Measurements from ENCODE around the gene CNKSR1.

Gene CNKSR1

GRCh38 chr1:26177182-26177684 lies at the start of gene CNKSR1:
CNKSR1 (plus strand) TSS chr1:26177491; CDS start chr1:26177548, 57 bp downstream.
- peak; percentile 82 for DNase-seq

GRCh38 chr1:26129778-26130177 lies 47.5 kb upstream of the CNKSR1 start:
- DNase-seq, result no peak

- DNase-seq, result no peak
These were observed 46.6 kb upstream of the CNKSR1 start for GRCh38 chr1:26130695-26131094.

- no peak for DNase-seq
These were observed 45.0 kb upstream of the CNKSR1 start for GRCh38 chr1:26132128-26132833.

DNA sequence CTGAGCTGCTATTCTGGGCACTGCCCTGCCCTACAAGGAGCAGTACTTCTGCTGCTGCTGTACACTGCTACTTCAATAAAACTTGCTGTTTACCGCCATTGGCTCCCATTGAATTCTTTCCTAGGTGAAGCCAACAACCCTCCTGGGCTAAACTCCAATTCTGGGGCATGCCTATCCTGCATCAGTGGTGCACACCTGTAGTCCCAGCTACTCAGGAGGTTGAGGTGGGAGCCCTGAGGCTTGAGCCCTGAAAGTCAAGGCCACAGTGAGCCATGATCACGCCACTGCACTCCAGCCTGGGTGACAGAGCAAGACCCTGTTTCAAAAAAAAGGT lies 44.5 kb upstream of the CNKSR1 start:
- DNase-seq, result no peak

DNA sequence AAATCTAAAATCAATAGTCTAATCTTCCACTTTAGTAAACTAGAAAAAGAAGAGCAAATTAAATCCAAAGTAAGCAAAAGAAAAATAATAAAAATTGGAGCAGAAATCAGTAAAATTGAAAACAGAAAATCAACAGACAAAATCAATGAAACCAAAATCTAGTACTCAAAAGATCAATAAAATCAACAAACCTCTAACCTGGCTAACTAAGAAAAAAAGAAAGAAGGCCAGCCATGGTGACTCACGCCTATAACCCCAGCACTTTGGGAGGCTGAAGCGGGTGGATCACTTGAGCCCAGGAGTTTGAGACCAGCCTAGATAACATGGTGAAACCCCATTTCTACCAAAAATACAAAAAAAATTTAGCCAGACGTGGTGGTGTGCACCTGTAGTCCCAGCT lies 42.8 kb upstream of the CNKSR1 start:
- DNase-seq, result no peak

DNA sequence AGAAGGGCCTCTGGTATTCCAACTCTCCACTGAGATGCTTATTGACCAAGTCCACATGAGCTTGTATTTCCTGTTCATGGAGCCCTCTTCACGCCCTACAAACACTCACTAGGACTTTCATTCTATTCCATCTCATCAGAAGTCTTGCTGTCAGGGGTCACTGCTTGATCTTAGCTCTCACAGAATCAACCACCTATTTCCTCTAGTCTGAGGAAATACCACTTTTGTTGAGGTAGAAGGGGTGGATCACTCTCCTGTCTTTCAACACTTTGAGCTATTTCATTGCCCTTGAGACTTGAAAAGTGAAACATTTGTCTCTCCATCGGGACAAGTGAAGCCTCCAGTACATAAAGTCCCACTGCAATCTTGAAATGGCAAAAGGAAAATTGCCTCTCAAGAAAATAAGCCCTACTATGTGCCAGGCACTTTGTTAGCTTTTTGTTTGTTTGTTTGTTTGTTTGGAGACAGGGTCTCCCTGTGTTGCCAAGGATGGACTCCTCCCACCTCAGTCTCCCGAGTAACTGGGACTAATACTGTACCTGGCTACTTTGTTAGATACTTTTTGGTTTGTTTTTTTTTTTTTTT lies 38.2 kb upstream of the CNKSR1 start:
- DNase-seq, result peak; percentile 60

DNA sequence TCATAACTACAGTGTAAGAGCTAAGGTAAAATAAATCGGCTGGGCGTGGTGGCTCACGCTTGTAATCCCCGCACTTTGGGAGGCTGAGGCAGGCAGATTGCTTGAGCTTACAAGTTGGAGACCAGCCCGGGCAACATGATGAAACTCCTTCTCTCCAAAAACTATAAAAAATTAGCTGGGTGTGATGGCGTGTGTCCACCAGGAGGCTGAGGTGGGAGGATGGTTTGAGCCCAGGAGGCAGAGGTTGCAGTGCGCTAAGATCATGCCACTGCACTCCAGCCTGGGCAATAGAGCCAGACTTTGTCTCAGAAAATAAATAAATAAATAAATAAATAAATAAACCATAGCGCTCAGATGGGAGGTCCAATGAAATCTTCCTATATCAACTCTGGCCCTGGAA lies 35.1 kb upstream of the CNKSR1 start:
- no peak for DNase-seq

- peak; percentile 95 for DNase-seq
These were observed 32.0 kb upstream of the CNKSR1 start for GRCh38 chr1:26145041-26145959.

DNA sequence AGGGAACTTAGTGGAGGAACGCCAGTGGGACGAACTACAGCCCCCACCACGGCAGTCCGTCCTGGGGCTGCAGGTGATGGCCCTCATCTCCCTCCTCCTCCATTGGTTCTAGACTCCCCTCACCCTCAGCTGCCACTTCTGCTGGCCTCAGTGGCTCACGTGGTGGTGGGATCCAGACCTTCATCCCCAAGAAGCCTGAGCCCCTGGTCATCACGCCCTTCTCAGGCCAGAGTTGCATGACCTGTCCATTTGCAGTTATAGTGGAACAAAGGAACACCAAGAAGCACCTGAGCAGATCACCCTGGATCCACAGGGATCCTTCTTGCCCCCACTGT lies 31.4 kb upstream of the CNKSR1 start:
- no peak for DNase-seq

- DNase-seq, result no peak
These were observed 28.4 kb upstream of the CNKSR1 start for GRCh38 chr1:26148887-26149286.

- no peak for DNase-seq
These were observed 23.2 kb upstream of the CNKSR1 start for GRCh38 chr1:26153966-26154532.

GRCh38 chr1:26154750-26155149 lies 22.5 kb upstream of the CNKSR1 start:
- DNase-seq, result no peak

GRCh38 chr1:26155370-26156284 lies 21.7 kb upstream of the CNKSR1 start:
- no peak for DNase-seq

DNA sequence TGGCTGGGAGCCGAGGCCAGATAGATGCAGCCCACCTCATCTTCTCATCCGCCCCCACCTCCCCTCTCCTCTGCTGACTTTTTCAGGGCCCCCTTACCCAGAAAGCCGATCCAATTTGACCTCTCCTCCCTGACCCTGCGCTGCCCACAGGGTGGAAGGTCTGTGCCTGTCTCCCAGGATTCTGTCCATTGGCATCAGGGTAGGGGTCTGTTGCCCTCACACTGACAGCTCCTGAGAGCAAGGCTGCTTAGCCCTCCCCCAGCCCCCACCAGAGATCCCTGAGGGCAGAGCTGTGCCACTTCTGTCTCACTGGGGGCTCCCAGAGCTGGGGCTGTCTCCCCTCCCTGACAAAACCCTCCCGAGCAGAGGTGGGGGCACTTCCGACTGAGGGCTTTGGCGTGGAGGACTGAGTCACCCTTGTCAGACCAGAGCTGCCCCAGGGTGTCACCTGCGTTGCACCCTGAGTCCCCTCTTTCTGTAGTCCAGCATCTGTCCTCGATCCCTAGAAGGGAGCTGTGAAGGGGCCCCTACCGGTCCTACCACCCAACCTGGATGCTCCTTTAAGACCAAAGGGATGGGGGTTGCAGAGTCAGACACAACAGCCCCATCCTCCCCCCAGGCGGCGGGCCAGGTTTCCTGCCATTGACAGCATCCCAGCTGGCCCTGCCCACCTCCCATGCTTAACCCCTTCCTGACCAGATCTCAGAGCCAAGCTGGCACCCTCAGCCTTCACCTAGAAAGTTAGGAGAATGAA lies 20.8 kb upstream of the CNKSR1 start:
- DNase-seq, result peak; percentile 27

DNA sequence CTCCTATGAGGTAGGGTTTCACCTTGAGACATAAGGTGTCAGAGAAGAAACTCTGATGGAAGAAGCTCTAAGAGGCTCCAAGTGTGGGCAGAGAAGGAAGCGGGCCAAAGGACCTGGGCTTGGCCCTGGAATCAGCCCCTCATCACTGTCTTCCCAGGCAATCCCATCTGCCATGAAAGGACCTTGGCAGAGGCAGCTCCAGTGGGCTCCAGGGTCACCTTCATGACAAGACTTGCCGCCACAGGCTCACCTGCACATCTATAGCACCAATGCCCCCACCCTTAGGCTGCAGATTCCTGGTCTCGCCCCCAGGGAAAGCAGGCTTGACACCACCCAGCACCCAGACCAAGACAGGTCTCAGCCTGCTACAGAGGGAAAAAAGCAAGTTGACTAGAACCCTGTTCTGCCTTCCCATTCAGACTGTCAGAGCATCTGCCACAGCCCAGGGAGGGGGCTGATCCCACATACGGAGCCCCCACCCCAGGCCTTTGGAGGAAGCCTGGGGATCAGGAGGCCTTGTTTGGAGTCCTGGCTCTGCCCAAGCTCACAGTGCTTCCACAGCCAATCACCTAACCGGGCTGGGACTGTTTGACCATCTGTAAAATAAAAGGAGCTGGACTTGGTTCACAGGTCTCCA lies 18.9 kb upstream of the CNKSR1 start:
- no peak for DNase-seq

- no peak for DNase-seq
These were observed 18.2 kb upstream of the CNKSR1 start, which contains the start of gene FAM110D for GRCh38 chr1:26158908-26159742. FAM110D (plus strand) TSS chr1:26159079; CDS start chr1:26161292, 2,213 bp downstream.

DNA sequence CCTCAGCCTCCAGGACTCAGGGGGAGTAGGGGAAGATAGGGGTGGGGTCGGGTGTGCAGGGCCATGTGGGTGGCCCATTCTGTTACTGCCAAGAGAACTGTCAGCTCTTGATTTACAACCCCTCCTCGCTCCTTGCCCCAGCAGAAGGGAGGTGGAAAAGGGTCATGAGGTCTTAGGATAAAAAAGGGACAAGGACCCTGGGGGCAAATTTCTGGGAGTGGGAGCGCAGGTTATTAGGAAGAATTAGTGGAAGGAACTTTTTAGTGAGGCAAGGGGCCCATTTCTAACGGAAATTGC lies 17.6 kb upstream of the CNKSR1 start:
- no peak for DNase-seq

DNA sequence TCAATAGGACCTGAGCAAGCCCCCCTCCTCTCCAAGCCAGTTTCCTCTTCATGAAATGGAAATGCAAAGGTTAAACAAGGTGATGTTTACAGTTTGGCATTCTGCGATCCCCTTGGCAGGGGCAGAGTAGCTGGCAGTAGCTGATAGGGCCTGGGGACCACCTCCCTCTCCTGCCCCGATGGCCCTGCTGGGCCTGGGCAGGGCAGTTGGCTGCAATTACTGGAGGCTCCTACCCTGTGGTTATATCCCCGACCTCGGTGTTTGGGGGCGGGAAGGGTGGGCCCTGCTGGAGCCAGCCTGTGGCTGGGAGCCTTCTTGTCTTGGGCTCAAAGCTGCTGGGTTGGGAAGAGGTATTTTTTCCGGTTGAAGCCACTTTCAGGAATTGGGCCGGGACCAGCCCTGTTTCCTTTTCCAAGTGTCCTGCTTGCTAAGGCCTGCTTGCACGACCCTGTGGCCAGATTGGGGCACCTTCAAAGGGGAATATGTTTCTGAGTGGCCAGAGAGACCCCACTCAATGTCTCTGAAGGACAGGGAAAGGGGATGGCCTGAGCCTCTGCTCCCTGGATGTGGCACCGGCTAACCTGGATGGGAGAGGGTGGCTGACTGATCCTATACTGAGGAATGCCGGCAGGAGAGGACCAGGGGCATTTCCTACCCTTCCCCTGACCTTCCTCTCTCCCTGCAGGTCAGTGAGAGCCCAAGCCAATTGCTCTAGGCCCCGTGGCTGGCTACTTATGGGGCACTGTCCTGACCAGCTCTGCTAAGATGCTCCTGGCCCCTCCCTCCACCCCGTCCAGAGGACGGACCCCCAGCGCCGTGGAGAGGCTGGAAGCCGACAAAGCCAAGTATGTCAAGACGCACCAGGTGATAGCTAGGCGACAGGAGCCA lies 16.5 kb upstream of the CNKSR1 start:
- DNase-seq, result no peak

Measured in NCI-H510A treated with DMSO at 0.1 percent for 48 hours (cell line).